HepG2 (cell line): ENCODE data around the gene ZMIZ1. TPM values are rescaled to one million over a fixed set of nuclear protein-coding genes. Genes with fewer than 3 reads are reported as not detected.

Source experiments
- CCAR2 ChIP-seq: fragments of 200-400 bp; formaldehyde crosslinking; optimal IDR thresholded peaks from 2 replicates; pipeline ENCODE3; 2018; ENCODE audit warnings: low read depth, mild to moderate bottlenecking, low read length, moderate library complexity
- CENPBD1 ChIP-seq: sonication (generic); formaldehyde crosslinking; IDR thresholded peaks from 2 replicates; pipeline ENCODE4 v1.8.0; 2022; ENCODE audit warnings: missing genetic modification reagents, low read depth, mild to moderate bottlenecking, borderline replicate concordance
- CENPT ChIP-seq: sonication (generic); formaldehyde crosslinking; IDR thresholded peaks from 2 replicates; pipeline ENCODE4 v1.8.0; 2022; ENCODE audit warnings: low read depth, mild to moderate bottlenecking, moderate library complexity, missing genetic modification reagents
- CHD4 ChIP-seq: fragments of 200-600 bp; sonication (generic); IDR thresholded peaks from 2 replicates; pipeline ENCODE4 v1.7.0; 2017; ENCODE audit warnings: mild to moderate bottlenecking, low read length, borderline replicate concordance
- ESRRA ChIP-seq: sonication (generic); formaldehyde crosslinking; IDR thresholded peaks from 2 replicates; pipeline ENCODE4 v1.5.1; 2020; ENCODE audit warnings: mild to moderate bottlenecking, low read depth, missing genetic modification reagents
- FOXK1 ChIP-seq: sonication (generic); formaldehyde crosslinking; IDR thresholded peaks from 2 replicates; pipeline ENCODE4 v1.4.0; 2020; ENCODE audit warnings: low read depth, missing genetic modification reagents, borderline replicate concordance
- GPBP1L1 ChIP-seq: sonication (generic); formaldehyde crosslinking; IDR thresholded peaks from 2 replicates; pipeline ENCODE4 v1.5.0; 2020; ENCODE audit warnings: mild to moderate bottlenecking, missing genetic modification reagents
- HDAC6 ChIP-seq: fragments of 200-600 bp; sonication (generic); IDR thresholded peaks from 2 replicates; pipeline ENCODE4 v1.7.0; 2017; ENCODE audit warnings: mild to moderate bottlenecking, antibody characterized with exemption, low read length, low read depth
- HOXA7 ChIP-seq: sonication (generic); formaldehyde crosslinking; IDR thresholded peaks from 2 replicates; pipeline ENCODE4 v1.8.1; 2022; ENCODE audit warnings: mild to moderate bottlenecking, missing genetic modification reagents, moderate library complexity
- KLF6 ChIP-seq: IDR thresholded peaks from 2 replicates; pipeline ENCODE4 v1.8.0; 2016; ENCODE audit warnings: missing biosample characterization, missing genetic modification reagents
- MATR3 ChIP-seq: sonication (generic); formaldehyde crosslinking; IDR thresholded peaks from 2 replicates; pipeline ENCODE4 v1.4.0; 2020; ENCODE audit warnings: missing genetic modification reagents
- NCOR1 ChIP-seq: fragments of 200-600 bp; sonication (generic); IDR thresholded peaks from 2 replicates; pipeline ENCODE4 v1.7.0; 2017; ENCODE audit warnings: antibody characterized with exemption, low read length, borderline replicate concordance
- NR2F1 ChIP-seq, 2 experiments: fragments of 450-650 bp in 1 of 2; formaldehyde crosslinking in 1 of 2; IDR thresholded peaks; 2 replicates each; pipeline versions ENCODE4 v1.5.0 to v1.6.1; 2016 to 2020; ENCODE audit warnings: mild to moderate bottlenecking in 1 of 2, missing compliant biosample characterization in 1 of 2, missing genetic modification reagents in 1 of 2, moderate library complexity in 1 of 2
- ONECUT2 ChIP-seq: sonication (generic); formaldehyde crosslinking; IDR thresholded peaks from 2 replicates; pipeline ENCODE4 v1.4.0; 2020; ENCODE audit warnings: missing genetic modification reagents
- RFX3 ChIP-seq: IDR thresholded peaks from 2 replicates; pipeline ENCODE4 v1.6.1; 2016; ENCODE audit warnings: missing biosample characterization, missing genetic modification reagents
- SMARCC2 ChIP-seq: fragments of 450-650 bp; IDR thresholded peaks from 2 replicates; pipeline ENCODE4 v1.6.1; 2017; ENCODE audit warnings: antibody characterized with exemption, mild to moderate bottlenecking
- SMARCE1 ChIP-seq: fragments of 450-650 bp; IDR thresholded peaks from 2 replicates; pipeline ENCODE4 v1.6.1; 2017; ENCODE audit warnings: borderline replicate concordance
- YEATS2 ChIP-seq: sonication (generic); formaldehyde crosslinking; IDR thresholded peaks from 2 replicates; pipeline ENCODE4 v1.4.0; 2020; ENCODE audit warnings: missing genetic modification reagents, borderline replicate concordance
- ZBTB25 ChIP-seq: IDR thresholded peaks from 2 replicates; pipeline ENCODE4 v1.6.1; 2018; ENCODE audit warnings: missing genetic modification reagents
- ZBTB7A ChIP-seq: sonication (generic); formaldehyde crosslinking; IDR thresholded peaks from 2 replicates; pipeline ENCODE4 v1.8.0; 2022; ENCODE audit warnings: mild to moderate bottlenecking, missing genetic modification reagents
- ZBTB8A ChIP-seq: sonication (generic); formaldehyde crosslinking; IDR thresholded peaks from 2 replicates; pipeline ENCODE4 v1.4.0; 2020; ENCODE audit warnings: mild to moderate bottlenecking, low read depth, missing genetic modification reagents, borderline replicate concordance
- ZC3H13 ChIP-seq: sonication (generic); formaldehyde crosslinking; IDR thresholded peaks from 2 replicates; pipeline ENCODE4 v1.8.1; 2023; ENCODE audit warnings: mild to moderate bottlenecking, missing genetic modification reagents, moderate library complexity
- ZC3H4 ChIP-seq: sonication (generic); formaldehyde crosslinking; IDR thresholded peaks from 2 replicates; pipeline ENCODE4 v1.4.0; 2020; ENCODE audit warnings: missing genetic modification reagents, borderline replicate concordance
- ZKSCAN1 ChIP-seq: fragments of 150-350 bp; IDR thresholded peaks from 2 replicates; pipeline ENCODE4 v1.6.1; 2014; ENCODE audit warnings: low read length
- ZNF234 ChIP-seq: sonication (generic); formaldehyde crosslinking; conservative IDR thresholded peaks from 2 replicates; pipeline ENCODE4 v1.5.1; 2020; ENCODE audit warnings: mild to moderate bottlenecking, missing genetic modification reagents
- ZNF30 ChIP-seq: sonication (generic); formaldehyde crosslinking; IDR thresholded peaks from 2 replicates; pipeline ENCODE4 v1.5.0; 2020; ENCODE audit warnings: mild to moderate bottlenecking, missing genetic modification reagents
- ZNF468 ChIP-seq: sonication (generic); formaldehyde crosslinking; IDR thresholded peaks from 2 replicates; pipeline ENCODE4 v1.8.0; 2022; ENCODE audit warnings: mild to moderate bottlenecking, moderate library complexity, missing genetic modification reagents
- ZNF567 ChIP-seq: sonication (generic); formaldehyde crosslinking; IDR thresholded peaks from 2 replicates; pipeline ENCODE4 v1.8.1; 2023; ENCODE audit warnings: mild to moderate bottlenecking, missing genetic modification reagents, borderline replicate concordance
- ZNF761 ChIP-seq: sonication (generic); formaldehyde crosslinking; conservative IDR thresholded peaks from 2 replicates; pipeline ENCODE4 v1.4.0; 2020; ENCODE audit warnings: mild to moderate bottlenecking, missing genetic modification reagents
- ZNF773 ChIP-seq: sonication (generic); formaldehyde crosslinking; IDR thresholded peaks from 2 replicates; pipeline ENCODE4 v1.4.0; 2020; ENCODE audit warnings: missing genetic modification reagents, borderline replicate concordance
- ZNF792 ChIP-seq: IDR thresholded peaks from 2 replicates; pipeline ENCODE4 v1.6.1; 2016
- polyA plus RNA-seq, 8 experiments: library from polyadenylated mRNA; depleted of rRNA in 3 of 8; stranded (reverse) in 7 of 8; unstranded in 1 of 8; fragments of >200 nt; fragmentation: Illumina TruSeq in 4 of 8; extraction: Trizol in 4 of 8; gene quantifications; 2 replicates each; pipeline versions ENCODE4 v1.2.1 to v1.2.3, GENCODE V29; 2011 to 2016; ENCODE audit warnings: low read depth in 4 of 8, missing spikeins in 1 of 8, mixed read lengths in 1 of 8; ENCODE audit not compliant: insufficient read depth in 1 of 8
- total RNA-seq, 5 experiments: library from RNA; depleted of rRNA; stranded (reverse); fragments of >200 nt; fragmentation: Illumina TruSeq; extraction: Trizol; gene quantifications; 2 replicates each; pipeline ENCODE4 v1.2.3, GENCODE V29; 2016; ENCODE audit warnings: low read depth in 1 of 5

ZMIZ1 gene
- total and polyA plus RNA-seq, 2 of the 13 experiments (the other 11 are each of a cell fraction or from before 2014, with no cell fraction given): 5.3 to 10.2 TPM

GRCh38 chr10:79127151-79127961 is 58.6 kb downstream of the ZMIZ1 start (continued):
- no peak for TF ChIP-seq ZC3H4
- no peak for TF ChIP-seq ZNF234 (CRISPR knock-in tag)
- TF ChIP-seq CCAR2: no peak
- no peak for TF ChIP-seq ZNF468 (CRISPR knock-in tag)
- TF ChIP-seq CENPT: no peak
- no peak for TF ChIP-seq GPBP1L1 (CRISPR knock-in tag)
- peak; percentile 18; the same call in 1 of the 2 replicates for TF ChIP-seq NCOR1
- TF ChIP-seq KLF6 (CRISPR knock-in tag): no peak
- no peak for TF ChIP-seq ZC3H13 (CRISPR knock-in tag)
- no peak for TF ChIP-seq MATR3 (CRISPR knock-in tag)
- TF ChIP-seq ZBTB25 (CRISPR knock-in tag): no peak
- no peak for TF ChIP-seq ONECUT2
- no peak for TF ChIP-seq SMARCE1
- TF ChIP-seq ZBTB7A (CRISPR knock-in tag): no peak
- TF ChIP-seq ESRRA (CRISPR knock-in tag): no peak
- TF ChIP-seq ZNF792: no peak
- TF ChIP-seq ZKSCAN1: no peak
- no peak for TF ChIP-seq RFX3 (CRISPR knock-in tag)
- TF ChIP-seq CHD4: no peak
- no peak for TF ChIP-seq HOXA7 (CRISPR knock-in tag)
- TF ChIP-seq YEATS2 (CRISPR knock-in tag): no peak
- no peak for TF ChIP-seq ZNF773
- no peak for TF ChIP-seq SMARCC2
- TF ChIP-seq NR2F1 (CRISPR knock-in tag; IDR thresholded peaks at IDR 0.05): no peak
- 0 out of 2 replicates have a peak, but pooled peaks have one; percentile 67 for TF ChIP-seq ZNF761
- TF ChIP-seq ZBTB8A: no peak
- no peak for TF ChIP-seq CENPBD1
- no peak; the same call in 1 of the 2 replicates for TF ChIP-seq FOXK1 (CRISPR knock-in tag)
- no peak for TF ChIP-seq ZNF30 (CRISPR knock-in tag)
- TF ChIP-seq HDAC6: no peak
- TF ChIP-seq ZNF567: no peak
